ENCODE results near the gene INO80D.
"Not testable (repeated sequence)": the region's sequence is repeated elsewhere in the genome, so short reads cannot be mapped to it uniquely, and the experiment has no call there.

INO80D gene

GRCh38 chr2:206085742-206086445 is at the start of gene INO80D:
Gene INO80D (minus strand): TSS chr2:206086174. CDS start chr2:206063016, 23,158 bp downstream.
- in situ Hi-C loops (cut with MboI; ENCODE audit: low sequenced_read_pairs, unreplicated experiment): no loop called here
- peak; percentile 52 for TF ChIP-seq CTCF (IDR thresholded peaks at IDR 0.05; ENCODE audit: borderline replicate concordance, control extremely low read depth, extremely low read depth, insufficient read depth, missing control alignments)
- DNase-seq (ENCODE audit: low spot score): peak; percentile 83

GRCh38 chr2:206127656-206128055 is 41.7 kb upstream of the INO80D start:
- no peak for DNase-seq (ENCODE audit: low spot score)
- TF ChIP-seq CTCF (IDR thresholded peaks at IDR 0.05; ENCODE audit: borderline replicate concordance, control extremely low read depth, extremely low read depth, insufficient read depth, missing control alignments): no peak
- in situ Hi-C loops (cut with MboI; ENCODE audit: low sequenced_read_pairs, unreplicated experiment): no loop called here

- DNase-seq (ENCODE audit: low spot score): no peak
- in situ Hi-C loops (cut with MboI; ENCODE audit: low sequenced_read_pairs, unreplicated experiment): no loop called here
- TF ChIP-seq CTCF (IDR thresholded peaks at IDR 0.05; ENCODE audit: borderline replicate concordance, control extremely low read depth, extremely low read depth, insufficient read depth, missing control alignments): no peak
Measured at GRCh38 chr2:206125901-206126300, 39.9 kb upstream of the INO80D start.

- DNase-seq (ENCODE audit: low spot score); in situ Hi-C loops (cut with MboI; ENCODE audit: low sequenced_read_pairs, unreplicated experiment): not testable (repeated sequence)
Measured at GRCh38 chr2:206122569-206122968, 36.6 kb upstream of the INO80D start.

GRCh38 chr2:206116278-206116677 is 30.3 kb upstream of the INO80D start:
- in situ Hi-C loops (cut with MboI; ENCODE audit: low sequenced_read_pairs, unreplicated experiment): no loop called here
- TF ChIP-seq CTCF (IDR thresholded peaks at IDR 0.05; ENCODE audit: borderline replicate concordance, control extremely low read depth, extremely low read depth, insufficient read depth, missing control alignments): no peak
- DNase-seq (ENCODE audit: low spot score): no peak

GRCh38 chr2:206115026-206115578 is 29.1 kb upstream of the INO80D start:
- no peak for TF ChIP-seq CTCF (IDR thresholded peaks at IDR 0.05; ENCODE audit: borderline replicate concordance, control extremely low read depth, extremely low read depth, insufficient read depth, missing control alignments)
- no peak for DNase-seq (ENCODE audit: low spot score)

GRCh38 chr2:206112846-206113547 is 27.0 kb upstream of the INO80D start:
- in situ Hi-C loops (cut with MboI; ENCODE audit: low sequenced_read_pairs, unreplicated experiment): no loop called here

More at GRCh38 chr2:206115026-206115578, 29.1 kb upstream of the INO80D start:
- in situ Hi-C loops (cut with MboI; ENCODE audit: low sequenced_read_pairs, unreplicated experiment): no loop called here

More at GRCh38 chr2:206112846-206113547, 27.0 kb upstream of the INO80D start:
- no peak for DNase-seq (ENCODE audit: low spot score)
- no peak for TF ChIP-seq CTCF (IDR thresholded peaks at IDR 0.05; ENCODE audit: borderline replicate concordance, control extremely low read depth, extremely low read depth, insufficient read depth, missing control alignments)
